Measurements from ENCODE around the gene MMUT. TPM values are rescaled to one million over a fixed set of nuclear protein-coding genes. Genes with fewer than 3 reads are reported as not detected.
"Not testable (repeated sequence)": the region's sequence is repeated elsewhere in the genome, so short reads cannot be mapped to it uniquely, and the experiment has no call there.

Gene MMUT
- total RNA-seq, 4 donors from 2014 or later: 14.9 to 16.9 (median 15.9) TPM

GRCh38 chr6:49499126-49499525 is 36.1 kb upstream of the MMUT start:
- no peak for DNase-seq (ENCODE audit: low spot score in 2 of 2)
- intact Hi-C loops (cut with DNase I; ENCODE audit: low total_unique reads): no loop called here
- H3K4me3 ChIP-seq (ENCODE audit: low read depth, poor library complexity, severe bottlenecking): no peak overlapping the region
- TF ChIP-seq POLR2A (IDR thresholded peaks at IDR 0.05): no peak
- TF ChIP-seq CTCF (IDR thresholded peaks at IDR 0.05): no peak
- whole genome bisulfite sequencing, 2 donors: 58 to 67% methylated on average over 1 of the region's 1 CpG

- DNase-seq (ENCODE audit: low spot score in 2 of 2): no peak
- TF ChIP-seq POLR2A (IDR thresholded peaks at IDR 0.05) (no peak), CTCF (IDR thresholded peaks at IDR 0.05) (no peak)
- intact Hi-C loops (cut with DNase I; ENCODE audit: low total_unique reads): no loop called here
- WGBS, 2 donors: 58 to 60% methylated on average over 3 of the region's 3 CpGs
- H3K4me3 ChIP-seq (ENCODE audit: low read depth, poor library complexity, severe bottlenecking): no peak overlapping the region
These were observed 34.3 kb upstream of the MMUT start for GRCh38 chr6:49497304-49497703.

- TF ChIP-seq CTCF (IDR thresholded peaks at IDR 0.05): no peak
- TF ChIP-seq POLR2A (IDR thresholded peaks at IDR 0.05): no peak
- no peak for DNase-seq (ENCODE audit: low spot score in 2 of 2)
- intact Hi-C loops (cut with DNase I; ENCODE audit: low total_unique reads): no loop called here
- 98 to 99% methylated on average over 4 of the region's 4 CpGs for WGBS, 2 donors
- no peak overlapping the region for H3K4me3 ChIP-seq (ENCODE audit: low read depth, poor library complexity, severe bottlenecking)
These were observed 27.6 kb upstream of the MMUT start for GRCh38 chr6:49490633-49491032.

GRCh38 chr6:49483380-49483779 is 20.3 kb upstream of the MMUT start:
- WGBS, 2 donors: 92 to 100% methylated on average over 3 to 14 of the region's 14 CpGs
- H3K4me3 ChIP-seq (ENCODE audit: low read depth, poor library complexity, severe bottlenecking); DNase-seq (ENCODE audit: low spot score in 2 of 2); intact Hi-C loops (cut with DNase I; ENCODE audit: low total_unique reads): not testable (repeated sequence)

- intact Hi-C loops (cut with DNase I; ENCODE audit: low total_unique reads); H3K4me3 ChIP-seq (ENCODE audit: low read depth, poor library complexity, severe bottlenecking); DNase-seq (ENCODE audit: low spot score in 2 of 2): not testable (repeated sequence)
- 97 to 98% methylated on average over 13 to 14 of the region's 22 CpGs for WGBS, 2 donors
These were observed 18.8 kb upstream of the MMUT start for GRCh38 chr6:49481846-49482245.

- TF ChIP-seq POLR2A (IDR thresholded peaks at IDR 0.05): no peak
- no peak for TF ChIP-seq CTCF (IDR thresholded peaks at IDR 0.05)
- 93 to 95% methylated on average over 3 of the region's 3 CpGs for WGBS, 2 donors
- H3K4me3 ChIP-seq (ENCODE audit: low read depth, poor library complexity, severe bottlenecking): no peak overlapping the region
- intact Hi-C loops (cut with DNase I; ENCODE audit: low total_unique reads): no loop called here
- DNase-seq (ENCODE audit: low spot score in 2 of 2): no peak
These were observed 16.4 kb upstream of the MMUT start for GRCh38 chr6:49479308-49479970.

- intact Hi-C loops (cut with DNase I; ENCODE audit: low total_unique reads); DNase-seq (ENCODE audit: low spot score in 2 of 2); H3K4me3 ChIP-seq (ENCODE audit: low read depth, poor library complexity, severe bottlenecking): not testable (repeated sequence)
- 94 to 100% methylated on average over 2 of the region's 2 CpGs for WGBS, 2 donors
These were observed 13.5 kb upstream of the MMUT start for GRCh38 chr6:49476564-49476963.

All from lower leg skin (tissue), 4 donors.